GM18499 (cell line): Measurements from ENCODE around the gene CDAN1.

ENCODE experiments used
- ATAC-seq: cut with Tn5 transposase; IDR thresholded peaks from one replicate; pipeline ENCODE4 v1.9.1; 2021; ENCODE audit warnings: moderate number of reproducible peaks; ENCODE audit not compliant: insufficient read depth, unreplicated experiment

CDAN1 gene

DNA sequence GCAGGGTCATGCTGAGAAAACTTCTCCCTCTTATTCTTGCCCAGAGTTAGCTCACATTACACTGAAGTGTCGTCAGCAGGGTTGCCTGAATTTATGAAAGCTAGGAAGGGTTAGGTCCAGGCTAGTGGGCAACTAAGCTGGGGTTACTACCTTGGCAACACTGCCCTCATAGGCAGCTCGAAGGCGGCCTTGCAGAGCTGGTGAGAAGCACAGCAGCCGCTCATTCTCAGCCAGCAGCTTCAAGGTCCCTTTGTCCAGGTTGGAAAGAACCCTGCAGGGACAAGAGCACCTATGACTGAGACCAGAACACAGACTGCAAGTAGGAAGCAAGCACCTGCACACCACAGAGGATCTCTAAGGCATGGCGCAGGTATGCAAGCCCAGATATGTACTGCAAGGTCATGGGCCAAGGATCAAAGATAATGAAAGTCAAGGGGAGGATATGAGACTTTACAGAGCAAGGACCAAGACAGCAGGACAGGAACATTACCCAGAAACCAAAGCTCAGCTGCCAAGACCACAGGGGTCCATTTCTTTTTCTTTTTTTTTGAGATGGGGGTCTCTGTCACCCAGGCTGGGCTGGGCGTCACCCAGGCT lies 2.8 kb downstream of the CDAN1 start:
- no peak for ATAC-seq

DNA sequence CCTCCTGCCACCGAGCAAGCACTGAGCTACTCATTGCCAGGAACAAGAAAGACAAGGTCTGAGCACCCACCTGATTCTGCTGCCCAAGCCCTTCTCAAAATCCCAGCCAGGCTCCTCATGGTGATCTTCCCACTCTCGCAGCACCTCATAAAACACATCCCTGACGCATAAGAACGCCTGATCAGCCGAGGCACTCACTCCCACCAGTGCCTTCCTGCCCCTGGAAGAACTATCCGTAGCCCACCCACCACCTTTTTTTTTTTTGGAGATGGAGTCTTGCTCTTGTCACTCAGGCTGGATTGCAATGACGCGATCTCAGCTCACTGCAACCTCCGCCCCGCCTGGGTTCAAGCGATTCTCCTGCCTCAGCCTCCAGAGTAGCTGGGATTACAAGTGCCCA lies 3.9 kb downstream of the CDAN1 start:
- ATAC-seq, result no peak

DNA sequence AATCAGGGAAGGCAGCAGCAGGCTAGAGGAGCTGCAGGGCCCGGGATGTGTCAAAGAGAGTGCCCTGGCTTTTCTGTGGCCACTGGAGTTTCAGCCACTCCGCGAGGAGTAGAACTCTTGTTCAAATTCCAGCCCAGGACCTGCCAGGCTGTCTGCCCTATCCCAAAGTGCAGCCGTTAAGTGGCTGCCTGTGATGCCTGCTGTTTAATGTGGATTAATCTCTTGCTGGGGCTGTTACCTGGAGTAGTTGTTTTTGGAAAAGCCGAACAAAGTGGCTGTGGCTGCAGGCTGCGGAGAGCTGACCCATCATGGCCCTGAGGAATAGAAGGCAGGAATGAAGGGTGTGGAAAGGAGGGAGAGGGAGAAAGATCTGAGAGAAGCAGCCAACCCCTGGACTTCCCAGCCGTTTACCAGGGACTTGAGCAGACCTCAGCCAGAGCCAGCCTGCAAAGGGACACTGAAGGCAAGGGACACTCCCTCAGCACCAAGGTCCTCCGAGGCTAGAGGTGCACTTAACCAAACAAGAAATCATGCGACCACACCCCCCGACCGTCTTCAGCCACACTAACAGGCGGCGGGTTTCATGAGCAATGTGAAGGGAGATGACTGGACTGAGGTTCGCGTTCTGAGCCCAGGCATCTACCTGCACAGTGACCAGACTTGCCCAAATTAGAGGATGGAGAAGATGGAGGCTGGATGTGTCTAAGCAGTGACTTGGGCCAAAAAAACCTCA lies 4.7 kb downstream of the CDAN1 start:
- no peak for ATAC-seq

DNA sequence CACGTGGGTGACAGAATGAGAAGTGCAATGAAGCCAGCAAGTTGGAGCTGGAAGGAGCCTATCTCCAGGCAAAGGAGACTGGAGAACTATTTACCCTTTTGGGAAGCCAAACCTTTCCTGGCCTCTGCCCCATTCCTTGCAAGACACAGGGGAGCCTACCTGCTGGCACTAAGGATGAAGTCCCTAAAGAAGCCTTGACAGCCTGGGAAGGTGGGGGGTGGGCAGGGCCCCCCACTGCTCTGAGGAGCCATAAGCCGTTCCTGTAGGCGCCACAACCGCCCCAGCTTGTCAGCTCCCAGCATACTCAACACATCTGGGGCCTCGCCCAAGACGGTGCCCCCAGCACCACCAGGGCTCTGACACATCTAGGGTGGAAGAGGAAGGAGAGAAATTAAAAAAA lies 5.5 kb downstream of the CDAN1 start:
- ATAC-seq, result no peak

DNA sequence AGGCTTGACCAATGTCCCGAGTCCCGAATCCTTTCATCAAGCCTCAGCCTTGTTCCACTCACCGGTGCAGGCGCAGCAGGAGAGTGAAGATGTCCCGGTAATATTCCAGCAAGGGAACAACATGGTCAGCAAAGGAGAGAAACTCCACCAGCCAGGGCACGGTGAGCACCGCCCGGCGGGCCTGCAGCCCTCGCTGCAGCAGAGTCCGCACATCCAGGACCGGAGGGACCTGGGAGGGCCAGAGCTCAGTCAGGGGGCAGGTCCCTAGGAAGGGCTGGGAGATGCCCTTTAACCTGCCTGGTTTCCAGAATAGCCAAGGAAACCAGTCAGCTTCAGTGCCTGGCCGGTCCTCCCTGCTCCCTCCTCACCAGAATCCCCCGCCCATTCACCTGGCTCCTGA lies 6.4 kb downstream of the CDAN1 start:
- no peak for ATAC-seq

DNA sequence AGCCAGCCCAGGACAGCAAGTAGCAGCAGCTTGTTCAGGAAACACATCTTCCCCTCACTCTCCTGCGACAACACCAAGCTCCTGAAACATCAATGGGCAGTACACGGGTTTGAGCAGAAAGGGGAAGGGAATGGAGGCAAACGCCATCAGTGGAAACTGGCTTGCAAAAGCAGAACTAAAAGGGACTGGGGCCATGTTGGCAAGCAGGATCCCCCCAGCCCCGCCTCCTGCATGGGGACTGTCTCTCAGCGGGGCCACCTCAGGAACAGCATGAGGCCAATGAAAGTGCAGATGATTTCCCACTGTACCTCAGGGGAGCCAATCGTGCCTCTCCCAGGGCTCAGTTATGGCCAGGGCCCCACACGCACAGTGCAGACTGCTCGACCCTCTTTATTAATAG lies 6.8 kb downstream of the CDAN1 start:
- no peak for ATAC-seq

DNA sequence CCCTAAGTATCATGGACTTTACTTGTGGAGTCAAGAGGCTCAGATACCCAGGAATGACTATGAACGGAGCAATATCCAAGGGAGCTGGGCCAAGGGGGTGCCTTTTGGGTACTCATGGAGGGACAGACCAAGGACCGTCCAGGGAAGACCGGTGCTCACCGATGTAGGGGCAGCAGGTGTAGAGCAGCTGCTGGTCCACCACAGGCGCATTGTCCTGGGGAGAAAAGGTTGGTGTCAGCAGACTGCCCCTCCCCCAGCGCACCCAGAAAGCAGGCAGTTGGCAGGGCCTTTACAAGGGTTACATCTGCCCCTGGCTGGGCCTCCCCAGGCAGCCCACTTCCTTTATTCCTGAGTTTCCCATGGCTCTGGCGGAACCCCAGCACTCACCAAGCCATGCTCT lies 7.5 kb downstream of the CDAN1 start:
- ATAC-seq, result no peak

DNA sequence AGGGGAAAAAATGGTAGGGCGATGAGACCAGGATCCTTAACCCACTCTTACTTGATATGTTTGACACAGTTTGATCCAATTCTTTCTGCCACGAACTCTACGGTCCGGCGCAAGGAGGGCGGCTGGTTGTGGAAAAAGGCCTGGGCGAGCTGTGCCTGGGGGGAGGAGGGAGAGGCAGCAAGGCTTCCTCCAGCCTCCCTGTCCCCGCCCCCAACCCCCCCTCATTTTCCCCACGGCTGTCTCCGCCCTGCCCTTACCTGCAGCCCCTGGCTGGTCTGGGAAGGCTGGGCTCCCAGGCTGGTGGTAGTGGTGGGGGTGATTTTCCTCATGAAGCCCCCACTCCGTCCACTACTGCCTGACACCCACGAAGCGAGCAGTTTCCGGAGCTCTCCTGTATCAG lies 8.0 kb downstream of the CDAN1 start:
- ATAC-seq, result no peak

DNA sequence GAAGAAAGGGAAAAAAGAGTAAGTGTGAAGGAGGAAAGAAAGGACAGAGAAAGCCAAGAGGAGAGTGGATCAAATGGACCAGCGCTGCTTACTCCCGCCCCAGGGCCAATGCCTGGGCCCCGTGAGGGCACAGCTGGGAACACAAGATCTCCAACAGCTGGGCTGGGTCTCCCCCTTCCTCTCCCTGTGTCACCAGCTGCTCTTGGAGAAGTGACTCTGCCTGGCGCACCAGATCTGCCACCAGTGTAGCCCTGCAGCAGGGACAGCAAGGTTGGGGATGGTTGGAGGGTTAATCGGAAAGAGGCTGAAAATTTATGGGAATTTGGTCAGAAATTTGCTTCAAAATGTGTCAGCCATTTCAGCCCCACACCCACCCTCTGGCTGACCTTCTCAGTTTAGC lies 8.4 kb downstream of the CDAN1 start:
- ATAC-seq, result no peak

DNA sequence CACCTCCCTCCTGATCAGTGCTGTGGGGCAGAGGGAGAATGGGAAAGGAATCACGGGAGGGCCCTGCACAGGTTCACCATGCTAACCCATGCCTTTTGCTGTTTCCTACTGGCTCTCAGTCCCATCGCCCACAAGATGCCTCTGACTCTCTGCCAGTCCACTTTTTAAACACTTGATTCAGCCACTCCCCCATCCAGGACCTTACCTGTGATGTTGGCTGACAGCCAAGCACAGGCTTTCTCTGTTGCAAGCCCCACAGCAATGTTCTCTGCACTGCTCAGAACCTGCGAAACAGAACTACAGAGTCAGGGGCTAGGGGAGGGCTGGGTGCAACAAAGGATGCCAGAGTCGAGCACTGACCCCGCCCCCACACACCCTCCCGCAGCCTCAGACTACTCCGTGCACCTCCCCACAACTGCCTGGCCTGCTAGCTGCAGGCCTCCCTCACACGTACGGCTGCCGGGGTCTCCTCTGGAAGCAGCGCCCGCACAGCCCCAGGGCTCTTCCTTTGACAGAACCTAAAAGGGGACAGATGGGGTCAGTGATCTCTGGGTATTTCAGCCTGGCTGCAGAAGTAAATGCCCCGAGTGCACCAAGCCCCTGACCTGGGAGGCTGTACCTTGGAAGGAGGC lies 9.1 kb downstream of the CDAN1 start:
- ATAC-seq, result no peak

DNA sequence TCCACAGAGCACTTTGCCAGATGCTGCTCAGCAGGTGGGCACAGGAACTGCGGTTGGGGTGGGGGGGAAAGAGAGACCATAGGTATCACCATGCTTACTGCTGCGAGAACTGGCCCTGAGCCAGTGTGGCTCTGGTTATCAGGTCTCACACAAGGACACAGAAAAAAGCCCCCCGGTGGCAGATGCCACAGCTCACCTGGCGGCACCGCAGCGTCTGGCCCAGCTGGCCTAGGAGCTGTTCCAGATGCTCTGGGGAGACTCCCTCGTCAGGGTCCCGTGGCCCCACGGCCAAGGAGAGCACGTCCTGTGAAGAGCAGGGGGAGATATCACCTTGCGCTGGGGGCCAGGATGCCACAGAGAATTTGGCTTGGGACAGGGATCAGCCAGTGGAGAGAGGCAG lies 10.8 kb downstream of the CDAN1 start:
- no peak for ATAC-seq

DNA sequence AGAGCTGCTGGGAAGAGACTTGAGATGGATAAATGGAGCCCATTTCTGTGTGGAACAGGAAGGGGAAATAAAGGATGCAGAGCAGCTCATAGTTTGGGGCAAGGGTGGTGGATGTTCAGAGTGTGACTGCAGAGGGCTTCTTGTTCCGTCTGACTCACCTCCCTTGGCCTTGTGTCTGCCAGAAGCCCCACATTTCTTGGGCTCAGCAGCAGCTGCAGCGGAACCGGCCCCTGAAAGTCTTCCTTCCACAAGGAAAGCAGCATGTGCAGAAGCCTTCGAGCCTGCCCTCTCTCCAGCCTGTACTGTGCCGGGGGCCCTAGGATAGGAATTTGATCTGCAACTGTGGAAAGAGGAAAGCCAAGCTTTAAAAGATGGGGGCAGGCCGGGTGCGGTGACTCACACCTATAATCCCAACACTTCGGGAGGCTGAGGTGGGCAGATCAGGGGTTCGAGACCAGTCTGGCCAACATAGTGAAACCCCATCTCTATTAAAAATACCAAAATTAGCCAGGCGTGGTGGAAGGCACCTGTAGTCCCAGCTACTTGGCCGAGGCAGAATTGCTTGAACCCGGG lies 11.5 kb downstream of the CDAN1 start:
- no peak for ATAC-seq

DNA sequence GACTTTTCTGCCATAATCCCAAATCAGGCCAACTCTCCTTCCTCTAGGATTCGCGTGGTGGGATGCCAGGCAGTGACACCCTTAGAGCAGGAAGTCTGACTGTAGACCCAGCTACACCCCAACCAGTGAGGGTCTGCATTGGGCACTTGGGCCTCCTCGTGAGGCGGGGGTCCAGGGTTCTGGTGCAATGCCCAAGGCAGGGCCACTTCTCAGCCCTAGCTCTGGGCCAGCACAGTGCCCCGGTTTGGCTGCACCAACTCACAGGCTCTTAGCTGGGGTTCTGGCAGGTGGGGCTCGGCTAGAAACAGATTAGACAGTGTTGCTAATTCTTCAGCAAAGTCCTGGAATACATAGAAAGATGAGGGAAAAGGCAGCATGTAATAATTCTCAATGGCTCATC lies 12.7 kb downstream of the CDAN1 start:
- ATAC-seq, result no peak

DNA sequence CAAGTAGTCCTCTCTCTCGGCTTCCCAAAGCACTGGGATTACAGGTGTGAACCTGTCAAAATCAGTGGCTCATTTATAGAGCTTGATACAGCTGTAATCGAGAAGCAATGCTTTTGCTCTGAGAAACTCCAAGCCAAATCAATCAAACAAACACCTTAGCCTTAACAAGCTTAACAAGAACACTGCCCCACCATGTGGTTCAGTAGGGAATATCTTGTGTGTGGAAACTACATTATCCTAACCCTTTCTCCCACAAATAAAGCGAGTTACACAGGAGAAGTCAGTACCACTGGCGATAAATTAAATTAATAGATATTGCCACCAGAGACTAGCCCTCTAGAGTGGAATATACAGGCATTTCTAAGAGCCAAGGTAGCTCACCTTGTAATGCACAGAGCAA lies 13.9 kb downstream of the CDAN1 start:
- ATAC-seq, result no peak

DNA sequence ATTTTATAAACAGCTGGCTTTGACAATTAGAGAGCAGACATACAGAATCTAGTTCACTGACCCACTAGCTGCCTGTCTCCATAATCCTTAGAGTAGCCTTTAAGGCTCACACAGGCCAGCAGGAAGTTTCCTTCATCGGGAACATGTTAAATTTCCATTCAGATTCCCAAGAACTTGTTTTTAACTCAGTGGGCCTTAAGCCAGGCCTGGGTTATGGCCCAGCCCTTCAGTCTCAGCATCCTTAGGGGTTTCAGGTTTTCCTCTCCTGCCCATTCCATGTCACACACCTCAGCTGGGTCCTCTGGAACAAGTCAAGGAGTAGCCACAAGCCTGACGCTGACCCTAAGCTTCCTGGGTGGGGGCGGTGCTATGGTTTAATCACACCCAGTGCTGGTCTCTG lies 15.0 kb downstream of the CDAN1 start:
- no peak for ATAC-seq

DNA sequence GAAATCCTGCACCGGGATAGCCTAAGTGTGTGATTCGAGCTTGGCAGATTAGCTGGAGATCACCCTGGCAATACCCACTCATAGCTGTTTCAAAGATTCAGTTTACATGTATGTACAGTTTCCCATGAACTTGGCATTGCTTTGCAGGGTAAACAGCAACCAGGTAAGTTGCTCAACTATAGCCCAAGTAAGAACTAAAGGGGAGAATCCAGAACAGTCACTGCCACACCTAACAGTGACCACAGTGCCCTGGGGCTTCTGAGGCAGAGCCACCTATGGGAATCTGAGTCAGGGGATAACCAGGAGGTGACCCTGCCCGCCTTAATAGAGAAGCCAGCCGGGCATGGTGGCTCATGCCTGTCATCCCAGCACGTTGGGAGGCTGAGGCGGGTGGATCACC lies 15.9 kb downstream of the CDAN1 start:
- no peak for ATAC-seq

DNA sequence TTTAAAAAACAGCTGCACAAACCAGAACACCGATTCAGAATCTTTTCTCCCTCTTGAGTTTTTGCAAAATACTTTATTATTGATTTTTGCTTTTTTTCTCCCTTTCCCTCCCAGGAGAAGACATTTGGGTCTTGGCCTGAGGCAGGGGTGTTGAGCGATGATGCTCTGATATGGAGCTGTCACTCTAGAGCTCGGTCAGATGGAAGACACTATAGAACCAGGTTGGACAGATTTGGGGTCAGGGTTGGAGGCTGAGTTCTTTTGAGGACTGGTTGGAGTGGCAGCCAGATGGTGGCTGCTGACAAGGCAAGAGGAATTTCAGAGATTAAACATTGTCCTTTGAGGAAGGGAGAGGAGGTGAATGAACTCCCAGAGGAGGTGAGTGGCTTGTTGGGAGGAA lies 16.9 kb downstream of the CDAN1 start:
- ATAC-seq, result no peak

DNA sequence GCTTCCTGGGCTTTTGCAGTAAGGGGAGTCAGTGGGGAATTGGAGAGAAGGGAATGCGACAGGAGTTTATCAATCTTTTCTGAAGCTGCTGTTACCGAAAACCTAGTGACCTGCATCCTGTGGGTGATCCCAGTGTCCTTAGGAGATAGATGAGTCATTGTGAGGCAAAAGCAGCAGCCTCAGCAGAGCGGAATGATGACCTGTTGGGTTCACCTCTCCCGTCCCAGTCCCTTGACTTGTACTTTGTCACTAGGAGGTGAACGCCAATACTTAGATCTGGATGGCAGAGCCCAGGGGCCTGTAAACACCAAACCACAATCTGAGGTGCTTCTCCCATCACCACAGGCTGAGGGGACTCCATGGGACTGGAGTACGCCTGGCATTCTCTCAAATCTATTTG lies 17.9 kb downstream of the CDAN1 start:
- ATAC-seq, result no peak

DNA sequence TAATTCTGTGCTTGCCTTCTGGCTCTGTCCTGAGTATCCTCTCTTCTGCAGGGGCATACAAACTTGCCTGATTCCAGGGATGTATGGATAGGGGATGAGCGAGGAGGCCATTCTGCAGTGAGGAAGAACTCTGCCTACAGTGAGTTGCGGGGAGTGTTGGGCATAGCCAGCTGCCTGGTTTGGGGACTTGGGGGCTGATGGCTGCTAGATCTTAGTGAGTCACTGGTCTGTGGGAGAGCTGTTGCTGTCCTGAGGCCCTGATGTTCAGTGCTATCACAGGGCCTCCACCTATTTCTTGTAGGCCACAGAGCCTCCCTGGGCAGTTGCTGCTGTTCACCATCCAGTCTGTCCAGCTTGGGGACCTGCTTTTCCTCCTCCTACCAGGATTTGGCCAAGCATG lies 20.3 kb downstream of the CDAN1 start:
- ATAC-seq, result no peak

DNA sequence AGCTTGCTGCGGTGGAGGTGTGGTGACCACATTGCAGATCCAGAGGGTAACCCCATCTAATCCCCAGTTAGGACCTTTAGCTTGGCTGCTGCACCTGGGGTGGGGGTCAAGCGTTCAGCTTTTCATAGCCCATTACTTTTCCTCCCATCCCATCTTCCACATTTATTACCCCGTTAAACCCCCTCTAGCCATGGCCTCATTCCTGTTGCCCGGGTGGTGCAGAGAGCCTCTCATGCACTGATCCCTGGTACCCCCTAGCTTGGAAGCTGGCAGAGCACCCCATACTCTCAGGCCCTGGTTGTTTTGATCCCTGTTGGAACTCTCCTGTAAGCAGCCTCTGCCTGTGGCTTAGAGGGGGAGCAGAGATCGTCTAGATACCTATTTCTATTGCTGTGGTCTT lies 20.8 kb downstream of the CDAN1 start:
- no peak for ATAC-seq

DNA sequence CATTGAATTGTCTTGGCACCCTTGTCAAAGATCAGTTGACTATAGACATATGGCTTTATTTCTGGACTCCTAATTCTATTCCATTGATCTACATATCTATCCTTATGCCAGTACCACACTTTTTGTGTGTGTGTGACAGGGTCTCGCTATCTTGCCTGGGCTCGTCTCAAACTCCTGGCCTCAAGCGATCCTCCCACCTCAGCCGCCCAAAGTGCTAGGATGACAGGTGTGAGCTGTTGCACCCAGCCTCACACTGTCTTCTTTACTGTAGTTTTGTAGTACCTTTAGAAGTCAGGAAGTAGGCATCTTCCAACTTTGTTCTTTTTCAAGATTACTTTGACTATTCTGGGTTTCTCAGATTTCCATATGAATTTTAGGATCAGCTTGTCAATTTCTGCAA lies 24.3 kb downstream of the CDAN1 start:
- ATAC-seq, result no peak

DNA sequence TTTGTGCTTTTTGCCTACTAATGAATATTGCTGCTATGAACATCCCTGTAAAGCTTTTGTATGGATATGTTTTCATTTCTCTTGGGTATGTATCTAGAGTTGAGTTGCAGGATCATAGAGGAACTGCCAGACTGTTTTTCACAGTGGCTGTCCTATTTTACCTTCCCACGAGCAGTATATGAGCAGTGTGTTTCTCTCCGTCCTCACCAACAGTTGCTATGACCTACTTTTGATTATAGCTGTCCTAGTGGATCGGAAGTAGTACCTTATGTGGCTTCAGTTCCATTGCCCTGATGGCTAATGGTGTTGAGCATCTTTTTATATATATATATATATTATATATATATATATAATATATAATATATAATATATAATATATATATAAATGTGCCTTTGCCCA lies 25.2 kb downstream of the CDAN1 start:
- no peak for ATAC-seq
